Activated CD4-positive, alpha-beta T cell treated with anti-CD3 and anti-CD28 coated beads, Interleukin-2, amount 50 U/mL, for 1 hour (primary cell): Measurements from ENCODE around the gene LYPD1.

ENCODE experiments used
- DNase-seq: peaks from one replicate; pipeline ENCODE4 v3.0.0-alpha.2; 2020

The LYPD1 gene

GRCh38 chr2:132668189-132668823 is 1.7 kb downstream of the LYPD1 start:
- DNase-seq, result no peak

DNA sequence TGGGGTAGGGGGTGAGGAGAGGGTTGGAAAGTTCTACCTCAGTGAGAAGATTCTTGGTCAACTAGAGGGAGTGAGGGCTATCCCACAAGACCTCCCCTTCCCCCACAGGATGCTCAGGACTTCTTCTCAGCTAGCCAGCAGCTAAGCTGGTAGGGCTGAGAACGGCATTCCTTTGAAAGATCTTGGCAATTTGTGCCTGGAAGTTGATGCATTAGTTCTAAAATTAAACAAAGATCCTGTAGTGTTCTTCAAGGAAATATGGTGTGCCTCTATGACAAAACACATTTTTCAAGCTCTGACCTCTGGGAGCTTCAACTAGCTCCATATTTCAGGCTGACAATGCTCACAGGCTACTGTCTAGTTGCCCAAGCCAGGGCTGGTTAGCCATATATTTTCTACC is 2.3 kb downstream of the LYPD1 start:
- DNase-seq, result no peak

- no peak for DNase-seq
These were observed 4.4 kb downstream of the LYPD1 start for GRCh38 chr2:132665401-132666140.

DNA sequence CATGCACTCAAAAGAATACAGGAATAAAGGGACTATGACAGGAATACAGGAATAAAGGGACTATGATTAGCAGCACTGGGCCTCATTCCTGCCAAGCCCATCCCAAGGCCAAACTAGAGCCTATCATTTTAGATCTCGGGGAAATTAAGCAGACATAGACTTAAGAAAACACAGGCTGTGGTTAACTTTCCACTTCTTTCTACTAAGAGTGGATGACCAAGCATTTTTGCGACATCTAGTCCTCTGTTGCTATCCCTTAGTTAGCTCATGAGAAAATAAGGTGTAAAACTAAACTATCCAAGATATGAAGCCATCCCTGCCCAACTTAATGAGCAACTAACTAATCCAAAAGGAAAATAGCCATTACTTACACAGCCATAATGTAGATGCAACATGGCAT is 5.9 kb downstream of the LYPD1 start:
- no peak for DNase-seq

DNA sequence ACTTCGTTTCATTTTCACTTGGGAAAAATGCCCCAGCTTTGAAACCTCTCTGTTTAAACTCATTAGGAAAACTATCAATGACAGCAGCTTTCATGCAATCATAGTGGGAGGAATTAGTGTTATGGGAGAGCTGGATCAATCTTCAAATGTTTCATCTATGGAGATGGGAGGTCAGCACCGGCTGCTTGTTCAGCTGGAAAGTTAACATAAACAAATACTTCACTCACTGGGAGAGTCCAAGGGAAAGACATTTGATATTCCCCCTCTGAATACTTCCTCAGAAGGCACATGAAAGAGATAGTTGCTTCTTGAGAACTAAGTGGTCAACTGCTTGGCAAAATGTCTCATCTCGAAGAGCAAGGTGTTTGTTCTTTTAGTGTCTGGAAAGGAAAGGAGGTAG is 7.3 kb downstream of the LYPD1 start:
- DNase-seq, result no peak

GRCh38 chr2:132659331-132659730 is 10.7 kb downstream of the LYPD1 start:
- DNase-seq, result no peak

- no peak for DNase-seq
These were observed 13.6 kb downstream of the LYPD1 start for GRCh38 chr2:132656266-132656975.

- DNase-seq, result no peak
These were observed 15.0 kb downstream of the LYPD1 start for GRCh38 chr2:132654968-132655367.

- DNase-seq, result no peak
These were observed 15.7 kb downstream of the LYPD1 start for GRCh38 chr2:132654335-132654734.

GRCh38 chr2:132652474-132652873 is 17.5 kb downstream of the LYPD1 start:
- DNase-seq, result no peak

GRCh38 chr2:132651115-132652045 is 18.6 kb downstream of the LYPD1 start:
- DNase-seq, result no peak

- DNase-seq, result no peak
These were observed 23.4 kb downstream of the LYPD1 start for GRCh38 chr2:132646540-132647108.

DNA sequence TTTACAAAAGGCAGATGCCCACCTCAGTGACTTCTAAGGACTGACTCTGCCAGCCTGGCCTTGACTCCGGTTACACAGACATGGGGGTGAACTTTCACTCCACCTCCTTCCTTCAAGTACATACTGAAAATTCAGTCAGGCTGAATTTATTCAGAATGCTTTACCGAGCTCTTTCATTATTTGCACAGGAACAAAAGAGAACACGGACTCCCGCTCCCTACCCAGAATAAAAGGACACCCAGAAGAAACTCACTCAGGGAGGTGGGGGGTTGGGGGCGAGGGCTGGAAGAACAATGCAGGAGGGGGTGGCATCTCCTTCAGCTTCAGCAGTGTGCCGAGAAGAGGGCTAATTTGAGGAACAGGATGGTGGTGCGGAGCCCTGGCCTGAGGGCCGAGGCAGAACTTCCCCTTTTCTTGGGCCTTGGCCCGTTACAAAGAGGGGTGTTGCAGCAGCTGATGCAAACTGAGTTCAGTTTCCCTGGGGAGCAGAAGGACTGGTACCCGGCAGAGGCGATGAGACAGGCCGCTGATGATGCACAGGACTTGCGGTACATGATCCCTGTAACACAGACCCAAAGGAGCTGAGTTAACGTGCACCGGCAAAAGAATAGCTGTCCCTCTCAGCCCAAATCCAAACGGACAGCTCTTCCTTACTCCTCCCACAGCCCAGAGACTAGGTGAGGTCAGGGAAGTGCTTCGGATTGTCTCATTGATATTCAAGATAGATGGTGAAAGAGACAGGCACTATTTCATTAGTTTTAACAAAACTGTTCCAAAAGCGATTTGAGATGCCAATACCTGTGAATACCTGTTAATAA is 24.1 kb downstream of the LYPD1 start:
- no peak for DNase-seq

DNA sequence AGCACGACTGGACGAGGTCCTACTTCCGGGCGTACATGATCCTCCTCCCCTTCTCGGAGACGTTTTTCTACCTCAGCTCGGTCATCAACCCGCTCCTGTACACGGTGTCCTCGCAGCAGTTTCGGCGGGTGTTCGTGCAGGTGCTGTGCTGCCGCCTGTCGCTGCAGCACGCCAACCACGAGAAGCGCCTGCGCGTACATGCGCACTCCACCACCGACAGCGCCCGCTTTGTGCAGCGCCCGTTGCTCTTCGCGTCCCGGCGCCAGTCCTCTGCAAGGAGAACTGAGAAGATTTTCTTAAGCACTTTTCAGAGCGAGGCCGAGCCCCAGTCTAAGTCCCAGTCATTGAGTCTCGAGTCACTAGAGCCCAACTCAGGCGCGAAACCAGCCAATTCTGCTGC is 24.8 kb downstream of the LYPD1 start:
- DNase-seq, result no peak

- DNase-seq, result no peak
These were observed 27.6 kb downstream of the LYPD1 start for GRCh38 chr2:132642415-132642814.

DNA sequence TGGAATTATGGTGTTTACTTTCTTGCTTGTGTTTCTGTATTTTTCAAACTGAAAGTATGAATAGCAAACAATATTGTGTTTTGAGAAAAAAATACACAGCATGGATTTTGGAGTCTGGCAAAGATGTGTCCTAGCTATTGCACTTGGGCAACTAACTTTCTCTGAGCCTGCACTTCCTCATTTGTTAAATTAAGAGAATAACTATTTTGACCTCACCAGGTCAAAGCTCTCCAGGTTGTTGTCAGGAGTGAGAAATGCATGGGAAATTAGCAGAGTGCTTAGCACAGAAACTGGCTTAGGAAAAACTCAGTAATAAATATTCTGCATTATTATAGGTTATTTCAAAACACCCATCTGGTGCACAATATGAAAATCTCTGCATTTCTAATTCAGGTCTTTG is 28.2 kb downstream of the LYPD1 start:
- DNase-seq, result no peak

- DNase-seq, result no peak
These were observed 29.9 kb downstream of the LYPD1 start for GRCh38 chr2:132640116-132640515.

DNA sequence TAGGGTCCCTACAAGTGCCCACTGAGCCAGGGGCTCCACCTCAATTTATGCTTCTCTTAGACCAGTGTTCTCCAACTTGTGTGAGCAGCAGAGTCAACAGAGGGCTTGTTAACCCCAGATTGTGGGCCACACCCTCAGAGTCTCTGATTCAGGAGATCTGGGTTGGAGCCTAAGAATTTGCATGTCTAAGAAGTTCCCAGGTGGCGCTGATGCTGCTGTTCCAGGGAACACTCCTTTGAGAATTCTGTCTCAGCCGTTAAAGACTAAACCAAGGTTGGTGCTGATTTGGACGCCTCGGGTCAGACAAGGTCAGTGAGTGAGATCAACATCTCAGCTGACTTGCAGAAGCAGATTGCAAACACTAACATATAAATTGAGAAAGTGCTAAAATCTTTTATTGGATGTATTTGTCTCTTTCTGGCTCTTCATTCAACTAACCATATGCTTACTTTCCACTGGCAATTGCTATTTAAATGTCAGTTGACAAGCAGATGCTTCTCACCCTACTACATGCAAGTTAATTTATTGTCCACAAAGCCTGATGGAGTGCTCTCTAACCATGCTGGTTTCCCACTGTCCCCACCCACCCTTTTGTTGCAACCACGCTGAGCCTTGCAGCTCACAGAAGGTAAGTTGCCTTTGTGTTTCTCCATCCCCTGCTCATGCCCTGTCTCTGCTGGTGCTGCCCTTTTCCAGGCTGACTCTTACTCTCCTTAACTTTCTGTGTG is 31.5 kb downstream of the LYPD1 start:
- no peak for DNase-seq

DNA sequence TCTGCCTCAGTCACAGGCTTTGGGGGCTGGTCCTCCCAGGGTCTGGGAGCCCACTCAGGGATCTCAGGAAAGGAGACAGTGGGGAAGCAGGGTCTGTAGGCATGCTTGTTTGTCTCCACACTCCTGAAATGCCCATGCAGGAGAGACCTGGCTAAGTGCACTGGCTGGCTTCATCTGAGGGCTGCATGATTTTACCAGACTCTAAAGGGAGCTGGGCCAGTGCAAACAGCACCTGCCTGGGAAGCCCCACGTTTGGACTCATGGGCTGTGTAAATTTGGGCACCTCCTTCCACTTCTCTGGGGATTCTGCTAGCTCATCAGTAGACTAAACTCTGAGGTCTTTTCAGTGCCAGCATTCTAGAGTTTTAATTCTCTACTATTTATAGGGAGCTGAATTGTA is 33.7 kb downstream of the LYPD1 start:
- no peak for DNase-seq

- DNase-seq, result no peak
These were observed 36.4 kb downstream of the LYPD1 start for GRCh38 chr2:132633635-132634034.
